ENCODE results near the gene EGR1. TPM values are rescaled to one million over a fixed set of nuclear protein-coding genes. Genes with fewer than 3 reads are reported as not detected.

EGR1 gene
- total and polyA plus RNA-seq, 4 experiments from 2014 or later: 1.1 to 1.4 (median 1.1) TPM; not detected in 1

- intact Hi-C loops (cut with micrococcal nuclease): loop anchor here (10.0 kb wide), 1 partner anchor 141 kb away; the partner anchor contains the start of gene KDM3B
- ChIA-PET POLR2A (ENCODE audit: partially characterized antibody) (no interaction called here), CTCF (ENCODE audit: partially characterized antibody) (interaction anchor here (14.0 kb wide), 1 partner anchor 38 kb away, joined by 507 read pairs; the partner anchor contains the start of gene EGR1)
- Histone ChIP-seq H3K36me3 (ENCODE audit: insufficient read depth, low read length) (no peaks in the 10 kb centered on the region), H3K27ac (ENCODE audit: low read depth, low read length) (no peak overlapping the region), H3K4me1 (ENCODE audit: insufficient read depth, low read length) (peaks cover 24% of the 10 kb centered on the region), H3K27me3 (ENCODE audit: insufficient read depth, low read length) (peaks cover 8% of the 10 kb centered on the region), H3K9me3 (ENCODE audit: control insufficient read depth in 1 of 2, low read length in 2 of 2) (no peaks in the 10 kb centered on the region), H3K4me3 (ENCODE audit: low read length in 2 of 2) (no peak overlapping the region)
- peak overlapping the region in 2 of 7 donors; percentile 53 to 65 for H3K27ac Mint-ChIP-seq
- H3K4me3 Mint-ChIP-seq: no peak overlapping the region
- no peaks in the 10 kb centered on the region for H3K9me3 Mint-ChIP-seq
- no peaks in the 10 kb centered on the region for H3K36me3 Mint-ChIP-seq
- H3K4me1 Mint-ChIP-seq: peaks cover 7 to 21% (median 12%) of the 10 kb centered on the region in 4 donors
- DNase-seq: no peak
- H3K27me3 Mint-ChIP-seq: peaks cover 4 to 18% of the 10 kb centered on the region in 2 donors
Measured at GRCh38 chr5:138495351-138495750, 30.1 kb downstream of the EGR1 start.

GRCh38 chr5:138498376-138498775, 33.1 kb downstream of the EGR1 start:
- Mint-ChIP-seq H3K27ac (no peak overlapping the region), H3K27me3 (peaks cover 2 to 10% of the 10 kb centered on the region in 2 donors), H3K4me1 (peaks cover 0 to 3% (median 0%) of the 10 kb centered on the region in 4 donors), H3K9me3 (no peaks in the 10 kb centered on the region), H3K4me3 (no peak overlapping the region), H3K36me3 (no peaks in the 10 kb centered on the region)
- DNase-seq: no peak
- H3K9me3 ChIP-seq (ENCODE audit: control insufficient read depth in 1 of 2, low read length in 2 of 2): no peaks in the 10 kb centered on the region
- ChIA-PET CTCF (ENCODE audit: partially characterized antibody) (interaction anchor here (1.6 to 14.0 kb wide), 2 partner anchors 15 to 41 kb away, joined by 5 to 507 read pairs; partner anchors contain the start of gene EGR1), POLR2A (ENCODE audit: partially characterized antibody) (no interaction called here)
- H3K4me3 ChIP-seq (ENCODE audit: low read length in 2 of 2): no peak overlapping the region
- intact Hi-C loops (cut with micrococcal nuclease): loop anchor here (10.0 kb wide), 1 partner anchor 144 kb away; the partner anchor contains the start of gene KDM3B
- no peaks in the 10 kb centered on the region for H3K4me1 ChIP-seq (ENCODE audit: insufficient read depth, low read length)
- no peak overlapping the region for H3K27ac ChIP-seq (ENCODE audit: low read depth, low read length)
- H3K27me3 ChIP-seq (ENCODE audit: insufficient read depth, low read length): no peaks in the 10 kb centered on the region
- no peaks in the 10 kb centered on the region for H3K36me3 ChIP-seq (ENCODE audit: insufficient read depth, low read length)

DNA sequence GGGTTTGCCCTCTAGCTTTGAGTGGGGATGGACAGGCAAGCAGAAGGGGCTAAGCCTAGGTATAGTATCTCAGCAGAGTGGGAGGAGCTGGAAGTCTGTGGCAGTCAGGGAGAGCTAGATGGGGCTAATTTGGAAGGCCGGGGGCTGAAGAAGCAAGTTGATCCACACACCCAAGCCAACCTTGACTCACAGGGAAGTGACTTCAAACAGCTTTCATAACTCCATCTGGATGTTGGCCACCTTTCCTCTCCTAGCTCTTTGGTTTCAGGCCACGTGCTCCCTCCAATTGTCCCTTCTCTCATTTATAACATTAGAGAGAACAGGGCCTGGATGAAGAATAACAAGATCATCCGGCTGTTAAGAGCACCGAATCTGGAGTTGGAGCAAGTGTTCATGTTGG, 36.8 kb downstream of the EGR1 start:
- H3K27me3 Mint-ChIP-seq: peaks cover 0 to 3% of the 10 kb centered on the region in 2 donors
- H3K4me3 Mint-ChIP-seq: no peak overlapping the region
- H3K27ac Mint-ChIP-seq: peak overlapping the region in 2 of 7 donors; percentile 42 to 64
- DNase-seq: no peak
- CTCF ChIA-PET (ENCODE audit: partially characterized antibody): interaction anchor here (0.6 to 14.0 kb wide), 8 partner anchors 9 to 328 kb away, joined by 3 to 507 read pairs (median 6); partner anchors contain the start of genes EGR1 and REEP2
- POLR2A ChIA-PET (ENCODE audit: partially characterized antibody): no interaction called here
- H3K4me1 Mint-ChIP-seq: peaks cover 0 to 4% (median 1%) of the 10 kb centered on the region in 4 donors
- Histone ChIP-seq H3K27ac (ENCODE audit: low read depth, low read length) (no peak overlapping the region), H3K4me3 (ENCODE audit: low read length in 2 of 2) (no peak overlapping the region), H3K4me1 (ENCODE audit: insufficient read depth, low read length) (no peaks in the 10 kb centered on the region), H3K27me3 (ENCODE audit: insufficient read depth, low read length) (no peaks in the 10 kb centered on the region), H3K36me3 (ENCODE audit: insufficient read depth, low read length) (no peaks in the 10 kb centered on the region), H3K9me3 (ENCODE audit: control insufficient read depth in 1 of 2, low read length in 2 of 2) (no peaks in the 10 kb centered on the region)
- H3K36me3 Mint-ChIP-seq: peaks cover 0 to 4% of the 10 kb centered on the region in 2 donors
- intact Hi-C loops (cut with micrococcal nuclease): no loop called here
- H3K9me3 Mint-ChIP-seq: no peaks in the 10 kb centered on the region

GRCh38 chr5:138502521-138502920, 37.2 kb downstream of the EGR1 start:
- no peak overlapping the region for H3K27ac ChIP-seq (ENCODE audit: low read depth, low read length)
- no peaks in the 10 kb centered on the region for H3K9me3 Mint-ChIP-seq
- H3K36me3 ChIP-seq (ENCODE audit: insufficient read depth, low read length): peaks cover 2% of the 10 kb centered on the region
- H3K4me3 Mint-ChIP-seq: no peak overlapping the region
- H3K4me1 Mint-ChIP-seq: peaks cover 0 to 4% (median 1%) of the 10 kb centered on the region in 4 donors
- peak overlapping the region in 1 of 7 donors; percentile 14 for H3K27ac Mint-ChIP-seq
- ChIA-PET CTCF (ENCODE audit: partially characterized antibody) (interaction anchor here (1.0 to 14.0 kb wide), 8 partner anchors 9 to 328 kb away, joined by 3 to 507 read pairs (median 10); partner anchors contain the start of genes EGR1 and REEP2), POLR2A (ENCODE audit: partially characterized antibody) (interaction anchor here (1.1 to 3.4 kb wide), 3 partner anchors 10 to 48 kb away, joined by 3 to 20 read pairs (median 4); partner anchors contain the start of gene EGR1)
- no peaks in the 10 kb centered on the region for H3K4me1 ChIP-seq (ENCODE audit: insufficient read depth, low read length)
- no peak for DNase-seq
- intact Hi-C loops (cut with micrococcal nuclease): no loop called here
- H3K9me3 ChIP-seq (ENCODE audit: control insufficient read depth in 1 of 2, low read length in 2 of 2): no peaks in the 10 kb centered on the region
- no peaks in the 10 kb centered on the region for H3K27me3 ChIP-seq (ENCODE audit: insufficient read depth, low read length)
- H3K27me3 Mint-ChIP-seq: peaks cover 0 to 3% of the 10 kb centered on the region in 2 donors
- peaks cover 2 to 8% of the 10 kb centered on the region in 2 donors for H3K36me3 Mint-ChIP-seq
- H3K4me3 ChIP-seq (ENCODE audit: low read length in 2 of 2): no peak overlapping the region

DNA sequence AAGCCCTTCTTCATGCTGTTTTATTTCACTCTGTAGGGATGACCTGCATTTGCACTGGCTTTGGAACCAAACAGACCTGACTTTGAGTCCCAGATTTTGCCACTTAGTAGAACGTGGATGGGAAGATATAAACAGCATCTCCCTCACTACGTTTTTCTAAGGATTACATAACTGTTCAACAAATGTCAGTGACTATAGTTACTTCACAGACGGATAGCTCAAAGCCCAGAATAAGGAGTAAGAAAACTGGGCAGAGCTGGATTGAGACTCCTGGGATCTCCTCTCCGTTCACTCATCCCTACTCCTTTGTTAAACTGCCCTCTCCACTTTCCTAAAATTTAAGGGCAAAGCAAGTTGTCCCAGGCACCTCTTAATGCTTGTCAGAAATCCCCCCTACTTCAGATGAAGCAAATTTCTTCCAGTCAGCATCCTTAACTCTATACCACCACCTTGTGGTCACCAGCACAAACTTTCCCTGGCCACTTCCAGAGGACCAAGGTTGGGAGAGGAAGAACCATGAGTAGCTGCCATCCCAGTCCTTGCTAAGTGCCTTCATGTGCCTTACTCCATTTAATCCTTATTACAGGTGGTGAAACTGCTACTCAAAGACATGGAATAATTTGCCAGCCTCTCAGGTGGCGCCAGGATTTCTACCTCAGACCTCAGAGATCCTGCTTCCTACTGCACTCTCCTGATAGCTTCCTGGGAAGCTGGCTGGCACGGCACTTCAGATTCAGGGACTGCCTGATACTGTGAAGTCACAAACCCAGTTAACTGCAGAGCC, 38.4 kb downstream of the EGR1 start:
- intact Hi-C loops (cut with micrococcal nuclease): loop anchor here (1.0 kb wide), 2 partner anchors 39 to 53 kb away; no protein-coding TSS in a partner anchor
- Histone ChIP-seq H3K4me3 (ENCODE audit: low read length in 2 of 2) (no peak overlapping the region), H3K27me3 (ENCODE audit: insufficient read depth, low read length) (no peaks in the 10 kb centered on the region), H3K27ac (ENCODE audit: low read depth, low read length) (no peak overlapping the region), H3K9me3 (ENCODE audit: control insufficient read depth in 1 of 2, low read length in 2 of 2) (no peaks in the 10 kb centered on the region), H3K36me3 (ENCODE audit: insufficient read depth, low read length) (peaks cover 14% of the 10 kb centered on the region), H3K4me1 (ENCODE audit: insufficient read depth, low read length) (no peaks in the 10 kb centered on the region)
- ChIA-PET POLR2A (ENCODE audit: partially characterized antibody) (interaction anchor here (0.6 to 3.4 kb wide), 7 partner anchors 9 to 56 kb away, joined by 3 to 20 read pairs (median 3); partner anchors contain the start of gene EGR1), CTCF (ENCODE audit: partially characterized antibody) (interaction anchor here (0.8 to 14.0 kb wide), 14 partner anchors 10 to 305 kb away, joined by 3 to 507 read pairs (median 6); partner anchors contain the start of gene EGR1)
- H3K36me3 Mint-ChIP-seq: peaks cover 11 to 19% of the 10 kb centered on the region in 2 donors
- H3K4me1 Mint-ChIP-seq: peaks cover 0 to 4% (median 1%) of the 10 kb centered on the region in 4 donors
- peaks cover 0 to 1% of the 10 kb centered on the region in 2 donors for H3K27me3 Mint-ChIP-seq
- H3K4me3 Mint-ChIP-seq: no peak overlapping the region
- H3K27ac Mint-ChIP-seq: peak overlapping the region in 4 of 7 donors; percentile 6 to 83 (median 42)
- no peaks in the 10 kb centered on the region for H3K9me3 Mint-ChIP-seq
- DNase-seq: peak; percentile 47 to 57 (median 50)

GRCh38 chr5:138504799-138505198, 39.5 kb downstream of the EGR1 start:
- Mint-ChIP-seq H3K36me3 (peaks cover 17 to 26% of the 10 kb centered on the region in 2 donors), H3K27ac (peak overlapping the region in 3 of 7 donors; percentile 12 to 30 (median 18)), H3K9me3 (no peaks in the 10 kb centered on the region), H3K4me3 (no peak overlapping the region), H3K4me1 (peaks cover 0 to 4% (median 1%) of the 10 kb centered on the region in 4 donors), H3K27me3 (no peaks in the 10 kb centered on the region)
- intact Hi-C loops (cut with micrococcal nuclease): no loop called here
- Histone ChIP-seq H3K27ac (ENCODE audit: low read depth, low read length) (no peak overlapping the region), H3K4me3 (ENCODE audit: low read length in 2 of 2) (no peak overlapping the region), H3K27me3 (ENCODE audit: insufficient read depth, low read length) (no peaks in the 10 kb centered on the region), H3K4me1 (ENCODE audit: insufficient read depth, low read length) (no peaks in the 10 kb centered on the region), H3K36me3 (ENCODE audit: insufficient read depth, low read length) (peaks cover 21% of the 10 kb centered on the region), H3K9me3 (ENCODE audit: control insufficient read depth in 1 of 2, low read length in 2 of 2) (no peaks in the 10 kb centered on the region)
- DNase-seq: no peak
- CTCF ChIA-PET (ENCODE audit: partially characterized antibody): interaction anchor here (0.6 to 14.0 kb wide), 9 partner anchors 8 to 762 kb away, joined by 3 to 507 read pairs (median 8); partner anchors contain the start of gene EGR1
- POLR2A ChIA-PET (ENCODE audit: partially characterized antibody): interaction anchor here (1.0 to 3.4 kb wide), 3 partner anchors 40 to 55 kb away, joined by 3 to 20 read pairs (median 7); partner anchors contain the start of gene EGR1
